Measurements from ENCODE around the gene CCT8. TPM values are rescaled to one million over a fixed set of nuclear protein-coding genes. Genes with fewer than 3 reads are reported as not detected.

Gene CCT8
- total RNA-seq, 4 donors from 2014 or later = 49.6 to 90.0 (median 63.5) TPM

- Histone ChIP-seq H3K4me1 (peaks cover 0 to 6% (median 0%) of the 10 kb centered on the region in 4 donors), H3K9me3 (no peaks in the 10 kb centered on the region), H3K27me3 (no peaks in the 10 kb centered on the region), H3K27ac (no peak overlapping the region), H3K4me3 (no peak overlapping the region), H3K36me3 (peaks cover 0 to 34% (median 0%) of the 10 kb centered on the region in 3 donors)
- WGBS, 2 donors = 77 to 80% methylated on average over 3 of the region's 3 CpGs
- DNase-seq (ENCODE audit: low spot score in 2 of 2) = no peak
- TF ChIP-seq CTCF (IDR thresholded peaks at IDR 0.05) (no peak), EP300 (IDR thresholded peaks at IDR 0.05) (no peak), POLR2A (IDR thresholded peaks at IDR 0.05) (no peak)
These were observed 65.6 kb downstream of the CCT8 start for GRCh38 chr21:29007810-29008209.

- Histone ChIP-seq H3K4me3 (no peak overlapping the region), H3K27me3 (no peaks in the 10 kb centered on the region), H3K27ac (no peak overlapping the region), H3K4me1 (peaks cover 0 to 9% (median 0%) of the 10 kb centered on the region in 4 donors), H3K36me3 (peaks cover 0 to 34% (median 0%) of the 10 kb centered on the region in 3 donors), H3K9me3 (no peaks in the 10 kb centered on the region)
- no peak for DNase-seq (ENCODE audit: low spot score in 2 of 2)
- no peak for TF ChIP-seq EP300 (IDR thresholded peaks at IDR 0.05)
- no peak for TF ChIP-seq POLR2A (IDR thresholded peaks at IDR 0.05)
- no peak for TF ChIP-seq CTCF (IDR thresholded peaks at IDR 0.05)
- WGBS, 2 donors = 88 to 96% methylated on average over 3 of the region's 3 CpGs
These were observed 66.3 kb downstream of the CCT8 start for GRCh38 chr21:29007135-29007534.

Other genes with a start within 250 kb of the CCT8 start
- 10 to 100 TPM; 25.2 to 45.4 (median 29.4) TPM for gene LTN1, start 80.8 kb downstream of the CCT8 start, total RNA-seq
- 10 to 100 TPM in 2 of 4 donors, 1 to 10 TPM in 2; 7.2 to 14.6 (median 9.9) TPM for gene RWDD2B, start 54.3 kb downstream of the CCT8 start, total RNA-seq
- 10 to 100 TPM; 29.2 to 43.1 (median 33.8) TPM for gene USP16, start 49.0 kb downstream of the CCT8 start, total RNA-seq
- gene MAP3K7CL, start 57.0 kb upstream of the CCT8 start, total RNA-seq = 1 to 10 TPM; 2.8 to 9.2 (median 5.4) TPM
- 10 to 100 TPM; 38.0 to 46.5 (median 39.9) TPM for gene BACH1, start 225.3 kb upstream of the CCT8 start, total RNA-seq

Measured in tibial nerve (tissue), 4 donors.